ENCODE measurements around the gene CLCF1. TPM values are rescaled to one million over a fixed set of nuclear protein-coding genes. Genes with fewer than 3 reads are reported as not detected.

Gene CLCF1
- total and polyA plus RNA-seq, 2 of the 13 experiments (the other 11 are each of a cell fraction or from before 2014, with no cell fraction given), result 0.49 to 0.78 TPM

DNA sequence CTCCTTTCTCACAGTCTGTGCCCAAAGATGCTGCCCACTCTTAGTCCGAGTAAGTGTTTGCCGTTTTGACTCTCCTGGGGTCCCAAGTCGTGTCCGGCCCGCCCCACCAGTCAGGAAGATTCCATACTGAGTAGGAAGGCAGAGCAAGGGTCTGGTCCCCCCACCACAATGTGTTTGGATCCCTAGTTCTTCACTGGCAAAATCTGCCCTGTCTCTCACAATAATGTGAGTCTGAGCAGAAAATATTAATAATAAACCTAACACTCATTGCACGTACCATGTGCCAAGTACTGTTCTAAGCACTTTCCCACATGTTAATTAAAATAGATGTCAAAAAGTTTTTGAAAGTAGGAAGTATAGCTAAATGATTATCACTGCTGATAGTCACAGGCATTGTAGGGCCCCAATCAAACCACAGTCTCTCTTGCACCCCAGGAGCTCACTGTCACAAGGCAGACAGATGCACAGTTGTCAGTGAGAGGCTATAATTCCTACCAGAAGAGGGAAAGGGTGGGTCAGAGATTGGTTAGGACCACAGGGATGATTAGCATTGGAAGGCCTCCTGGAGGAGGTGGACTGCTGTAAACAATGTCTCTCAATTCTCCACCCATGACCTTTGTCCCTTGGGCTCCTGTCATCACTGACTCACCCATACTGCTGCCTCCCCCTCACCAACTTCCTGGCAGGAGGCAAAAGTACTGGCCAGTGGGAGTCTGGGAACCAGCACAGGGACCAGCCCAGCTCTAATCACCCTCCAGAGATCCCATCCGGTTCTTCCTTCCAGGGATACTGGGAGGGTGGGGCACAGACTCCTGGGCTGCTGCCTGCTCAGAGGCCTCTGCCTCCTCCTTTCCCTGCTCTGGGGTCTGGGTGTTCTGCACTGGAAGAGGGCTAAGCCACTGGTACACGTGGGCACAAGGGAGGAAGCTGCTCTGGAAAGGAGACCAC lies 19.0 kb downstream of the CLCF1 start (continued):
- TF ChIP-seq ZFP36L1 (CRISPR knock-in tag; IDR thresholded peaks at IDR 0.05) (peak; percentile 1; the same call in 1 of the 2 replicates), GZF1 (CRISPR knock-in tag; IDR thresholded peaks at IDR 0.05) (no peak), DNMT3B (CRISPR knock-in tag; conservative IDR thresholded peaks at IDR 0.05) (no peak), CENPT (CRISPR knock-in tag; IDR thresholded peaks at IDR 0.05; ENCODE audit: low read depth) (no peak), ZNF468 (CRISPR knock-in tag; IDR thresholded peaks at IDR 0.05) (no peak), ZSCAN21 (CRISPR knock-in tag; IDR thresholded peaks at IDR 0.05; ENCODE audit: borderline replicate concordance) (no peak), ZNF333 (CRISPR knock-in tag; IDR thresholded peaks at IDR 0.05; ENCODE audit: borderline replicate concordance) (no peak), FOSL2 (CRISPR knock-in tag; IDR thresholded peaks at IDR 0.05) (peak; percentile 98), ZSCAN22 (CRISPR knock-in tag; IDR thresholded peaks at IDR 0.05) (no peak), ZNF605 (CRISPR knock-in tag; IDR thresholded peaks at IDR 0.05) (peak; percentile 60), ZNF34 (CRISPR knock-in tag; IDR thresholded peaks at IDR 0.05; ENCODE audit: borderline replicate concordance) (peak; percentile 74; the same call in 1 of the 2 replicates), ZSCAN29 (CRISPR knock-in tag; conservative IDR thresholded peaks at IDR 0.05) (no peak), ZNF124 (CRISPR knock-in tag; IDR thresholded peaks at IDR 0.05) (peak; percentile 56; the same call in 1 of the 2 replicates), ZFP36L2 (CRISPR knock-in tag; IDR thresholded peaks at IDR 0.05) (no peak), ZMAT5 (CRISPR knock-in tag; IDR thresholded peaks at IDR 0.05; ENCODE audit: borderline replicate concordance, low read depth) (no peak), ZMYM4 (CRISPR knock-in tag; IDR thresholded peaks at IDR 0.05) (no peak), U2AF1 (optimal IDR thresholded peaks at IDR 0.05; ENCODE audit: low read depth, low read length) (no peak), ZNF768 (CRISPR knock-in tag; IDR thresholded peaks at IDR 0.05) (no peak; the same call in 1 of the 2 replicates), ETV5 (CRISPR knock-in tag; IDR thresholded peaks at IDR 0.05; ENCODE audit: borderline replicate concordance) (peak; percentile 93)
- TF ChIP-seq, protein P1, sequence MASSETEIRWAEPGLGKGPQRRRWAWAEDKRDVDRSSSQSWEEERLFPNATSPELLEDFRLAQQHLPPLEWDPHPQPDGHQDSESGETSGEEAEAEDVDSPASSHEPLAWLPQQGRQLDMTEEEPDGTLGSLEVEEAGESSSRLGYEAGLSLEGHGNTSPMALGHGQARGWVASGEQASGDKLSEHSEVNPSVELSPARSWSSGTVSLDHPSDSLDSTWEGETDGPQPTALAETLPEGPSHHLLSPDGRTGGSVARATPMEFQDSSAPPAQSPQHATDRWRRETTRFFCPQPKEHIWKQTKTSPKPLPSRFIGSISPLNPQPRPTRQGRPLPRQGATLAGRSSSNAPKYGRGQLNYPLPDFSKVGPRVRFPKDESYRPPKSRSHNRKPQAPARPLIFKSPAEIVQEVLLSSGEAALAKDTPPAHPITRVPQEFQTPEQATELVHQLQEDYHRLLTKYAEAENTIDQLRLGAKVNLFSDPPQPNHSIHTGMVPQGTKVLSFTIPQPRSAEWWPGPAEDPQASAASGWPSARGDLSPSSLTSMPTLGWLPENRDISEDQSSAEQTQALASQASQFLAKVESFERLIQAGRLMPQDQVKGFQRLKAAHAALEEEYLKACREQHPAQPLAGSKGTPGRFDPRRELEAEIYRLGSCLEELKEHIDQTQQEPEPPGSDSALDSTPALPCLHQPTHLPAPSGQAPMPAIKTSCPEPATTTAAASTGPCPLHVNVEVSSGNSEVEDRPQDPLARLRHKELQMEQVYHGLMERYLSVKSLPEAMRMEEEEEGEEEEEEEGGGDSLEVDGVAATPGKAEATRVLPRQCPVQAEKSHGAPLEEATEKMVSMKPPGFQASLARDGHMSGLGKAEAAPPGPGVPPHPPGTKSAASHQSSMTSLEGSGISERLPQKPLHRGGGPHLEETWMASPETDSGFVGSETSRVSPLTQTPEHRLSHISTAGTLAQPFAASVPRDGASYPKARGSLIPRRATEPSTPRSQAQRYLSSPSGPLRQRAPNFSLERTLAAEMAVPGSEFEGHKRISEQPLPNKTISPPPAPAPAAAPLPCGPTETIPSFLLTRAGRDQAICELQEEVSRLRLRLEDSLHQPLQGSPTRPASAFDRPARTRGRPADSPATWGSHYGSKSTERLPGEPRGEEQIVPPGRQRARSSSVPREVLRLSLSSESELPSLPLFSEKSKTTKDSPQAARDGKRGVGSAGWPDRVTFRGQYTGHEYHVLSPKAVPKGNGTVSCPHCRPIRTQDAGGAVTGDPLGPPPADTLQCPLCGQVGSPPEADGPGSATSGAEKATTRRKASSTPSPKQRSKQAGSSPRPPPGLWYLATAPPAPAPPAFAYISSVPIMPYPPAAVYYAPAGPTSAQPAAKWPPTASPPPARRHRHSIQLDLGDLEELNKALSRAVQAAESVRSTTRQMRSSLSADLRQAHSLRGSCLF (CRISPR knock-in tag; IDR thresholded peaks at IDR 0.05; ENCODE audit: borderline replicate concordance), result no peak
- TF ChIP-seq, protein P2, sequence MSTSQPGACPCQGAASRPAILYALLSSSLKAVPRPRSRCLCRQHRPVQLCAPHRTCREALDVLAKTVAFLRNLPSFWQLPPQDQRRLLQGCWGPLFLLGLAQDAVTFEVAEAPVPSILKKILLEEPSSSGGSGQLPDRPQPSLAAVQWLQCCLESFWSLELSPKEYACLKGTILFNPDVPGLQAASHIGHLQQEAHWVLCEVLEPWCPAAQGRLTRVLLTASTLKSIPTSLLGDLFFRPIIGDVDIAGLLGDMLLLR (CRISPR knock-in tag; IDR thresholded peaks at IDR 0.05), result no peak
- TF ChIP-seq, protein P3, sequence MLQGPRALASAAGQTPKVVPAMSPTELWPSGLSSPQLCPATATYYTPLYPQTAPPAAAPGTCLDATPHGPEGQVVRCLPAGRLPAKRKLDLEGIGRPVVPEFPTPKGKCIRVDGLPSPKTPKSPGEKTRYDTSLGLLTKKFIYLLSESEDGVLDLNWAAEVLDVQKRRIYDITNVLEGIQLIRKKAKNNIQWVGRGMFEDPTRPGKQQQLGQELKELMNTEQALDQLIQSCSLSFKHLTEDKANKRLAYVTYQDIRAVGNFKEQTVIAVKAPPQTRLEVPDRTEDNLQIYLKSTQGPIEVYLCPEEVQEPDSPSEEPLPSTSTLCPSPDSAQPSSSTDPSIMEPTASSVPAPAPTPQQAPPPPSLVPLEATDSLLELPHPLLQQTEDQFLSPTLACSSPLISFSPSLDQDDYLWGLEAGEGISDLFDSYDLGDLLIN (CRISPR knock-in tag; IDR thresholded peaks at IDR 0.05; ENCODE audit: borderline replicate concordance), result no peak
- TF ChIP-seq, protein P4, sequence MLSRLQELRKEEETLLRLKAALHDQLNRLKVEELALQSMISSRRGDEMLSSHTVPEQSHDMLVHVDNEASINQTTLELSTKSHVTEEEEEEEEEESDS (CRISPR knock-in tag; IDR thresholded peaks at IDR 0.05; ENCODE audit: borderline replicate concordance), result no peak

Data from HepG2 (cell line).